IMR-90 (cell line): ENCODE data around the gene FAM168B. TPM values are rescaled to one million over a fixed set of nuclear protein-coding genes. Genes with fewer than 3 reads are reported as not detected.

ENCODE experiments used
- ATAC-seq: fragments of 200-7000 bp; cut with Tn5 transposase; 2 replicates; pipeline ENCODE4 v1.9.1; 2020; ENCODE audit warnings: low read depth, mild to moderate bottlenecking, moderate library complexity
- BruUV-seq: library from RNA; stranded (reverse); fragments of 400-500 nt; replicated peaks from 2 replicates; lab custom pipeline; 2021; lab: Mats Ljungman, UMichigan
- CTCF ChIA-PET: fragments of 300-600 bp; formaldehyde crosslinking; extraction: SDS; loops from one replicate; lab custom pipeline; 2021; ENCODE audit warnings: antibody characterized with exemption; lab: Yijun Ruan, JAX
- POLR2A ChIA-PET: fragments of 300-600 bp; sonication (Branson Sonifier 250); formaldehyde crosslinking; loops from one replicate; lab custom pipeline; 2022; ENCODE audit warnings: antibody characterized with exemption; ENCODE audit not compliant: unreplicated experiment; lab: Charles Lee
- DNase-seq: peaks from one replicate; pipeline ENCODE4 v3.0.0; 2013
- H2AFZ ChIP-seq: replicated peaks from 2 replicates; pipeline ENCODE3; 2013; ENCODE audit warnings: low read length, mild to moderate bottlenecking; ENCODE audit not compliant: poor library complexity
- H2AK5ac ChIP-seq: 2 replicates; pipeline ENCODE4 v1.6.1; 2013; ENCODE audit warnings: low read depth, low read length, inconsistent platforms
- H2AK9ac ChIP-seq: replicated peaks from 2 replicates; pipeline ENCODE3; 2013; ENCODE audit warnings: mild to moderate bottlenecking, low read depth, low read length, moderate library complexity; ENCODE audit not compliant: poor library complexity
- H2BK120ac ChIP-seq: 2 replicates; pipeline ENCODE4 v1.6.1; 2013; ENCODE audit warnings: low read depth, low read length, inconsistent platforms
- H2BK15ac ChIP-seq: 3 replicates; pipeline ENCODE4 v1.6.1; 2013; ENCODE audit warnings: low read depth, low read length, inconsistent platforms
- H2BK20ac ChIP-seq: 2 replicates; pipeline ENCODE4 v1.6.1; 2013; ENCODE audit warnings: low read depth, mild to moderate bottlenecking, inconsistent platforms, low read length, moderate library complexity
- H2BK5ac ChIP-seq: 2 replicates; pipeline ENCODE4 v1.6.1; 2013; ENCODE audit warnings: mild to moderate bottlenecking, low read depth, low read length, inconsistent platforms; ENCODE audit not compliant: poor library complexity, severe bottlenecking
- H3K14ac ChIP-seq: replicated peaks from 2 replicates; pipeline ENCODE4 v1.6.1; 2013; ENCODE audit warnings: low read depth, low read length, inconsistent platforms
- H3K18ac ChIP-seq: 2 replicates; pipeline ENCODE4 v1.6.1; 2013; ENCODE audit warnings: low read depth, low read length, control low read depth
- H3K23ac ChIP-seq: 2 replicates; pipeline ENCODE4 v1.6.1; 2013; ENCODE audit warnings: low read depth, low read length, inconsistent platforms
- H3K27ac ChIP-seq: 2 replicates; pipeline ENCODE4 v1.5.1; 2013; ENCODE audit warnings: mild to moderate bottlenecking, control low read depth, low read length; ENCODE audit not compliant: insufficient read depth
- H3K27me3 ChIP-seq: 2 replicates; pipeline ENCODE4 v1.6.1; 2013; ENCODE audit warnings: low read length; ENCODE audit not compliant: control insufficient read depth, insufficient read depth
- H3K36me3 ChIP-seq: 2 replicates; pipeline ENCODE4 v1.6.1; 2013; ENCODE audit warnings: low read length, mixed read lengths; ENCODE audit not compliant: control insufficient read depth, insufficient read depth
- H3K4ac ChIP-seq: 2 replicates; pipeline ENCODE4 v1.6.1; 2013; ENCODE audit warnings: low read depth, low read length, inconsistent platforms
- H3K4me1 ChIP-seq: 2 replicates; pipeline ENCODE4 v1.6.1; 2013; ENCODE audit warnings: low read length, mixed read lengths; ENCODE audit not compliant: control insufficient read depth, insufficient read depth
- H3K4me2 ChIP-seq: 2 replicates; pipeline ENCODE4 v1.6.1; 2013; ENCODE audit warnings: low read depth, mild to moderate bottlenecking, control low read depth, low read length, moderate library complexity
- H3K4me3 ChIP-seq: 2 replicates; pipeline ENCODE4 v1.5.1; 2013; ENCODE audit warnings: low read depth, mild to moderate bottlenecking, control low read depth, low read length, moderate library complexity; ENCODE audit not compliant: insufficient read depth
- H3K56ac ChIP-seq: 2 replicates; pipeline ENCODE4 v1.6.1; 2013; ENCODE audit warnings: low read length, inconsistent platforms; ENCODE audit not compliant: insufficient read depth; ENCODE audit errors: extremely low read depth
- H3K79me1 ChIP-seq, 2 experiments: 2 replicates each; pipeline ENCODE4 v1.6.1; 2013; ENCODE audit warnings: low read length in 2 of 2, inconsistent platforms in 1 of 2, low read depth in 1 of 2
- H3K9ac ChIP-seq: 2 replicates; pipeline ENCODE4 v1.6.1; 2013; ENCODE audit warnings: low read depth, low read length, control low read depth
- H3K9me1 ChIP-seq: 2 replicates; pipeline ENCODE4 v1.6.1; 2013; ENCODE audit warnings: low read length, inconsistent platforms; ENCODE audit not compliant: insufficient read depth
- H3K9me3 ChIP-seq: 2 replicates; pipeline ENCODE4 v1.6.1; 2013; ENCODE audit warnings: low read length; ENCODE audit not compliant: control insufficient read depth, insufficient read depth
- H4K20me1 ChIP-seq: 2 replicates; pipeline ENCODE4 v1.6.1; 2013; ENCODE audit warnings: low read length, inconsistent platforms; ENCODE audit not compliant: insufficient read depth
- H4K5ac ChIP-seq: 2 replicates; pipeline ENCODE4 v1.6.1; 2013; ENCODE audit warnings: mild to moderate bottlenecking, low read depth, low read length, control low read depth
- H4K8ac ChIP-seq, 2 experiments: 2 replicates each; pipeline ENCODE4 v1.6.1; 2013; ENCODE audit warnings: low read depth in 2 of 2, low read length in 2 of 2, control low read depth in 1 of 2, inconsistent platforms in 1 of 2
- H4K91ac ChIP-seq: 2 replicates; pipeline ENCODE4 v1.6.1; 2013; ENCODE audit warnings: low read depth, low read length, inconsistent platforms; ENCODE audit not compliant: insufficient read depth
- BHLHE40 ChIP-seq: fragments of 150-350 bp; IDR thresholded peaks from 2 replicates; pipeline ENCODE4 v1.6.1; 2016; ENCODE audit warnings: mild to moderate bottlenecking, low read depth, low read length
- WGBS, 2 experiments: methylation state at CpG; one replicate each; pipeline versions ENCODE4 v1.1.5 to v1.1.7; 2013; ENCODE audit warnings: missing lambda C conversion rate in 2 of 2; ENCODE audit not compliant: insufficient read length in 1 of 2; ENCODE audit errors: extremely low coverage in 2 of 2; 5-methylcytosine and 5-hydroxymethylcytosine counted together
- dilution Hi-C: fragments of 300-500 bp; cut with HindIII; formaldehyde crosslinking; loops from one replicate; pipeline ENCODE4 v1.14.3; 2018; ENCODE audit warnings: low sequenced_read_pairs; ENCODE audit not compliant: unreplicated experiment
- in situ Hi-C: fragments of 300-500 bp; cut with MboI; formaldehyde crosslinking; loops from 3 replicates; pipeline ENCODE4 v1.14.3; 2019; ENCODE audit warnings: low sequenced_read_pairs, inconsistent platforms, mixed read lengths
- intact Hi-C: fragments of 100-400 bp; cut with micrococcal nuclease; formaldehyde crosslinking; loops from 2 replicates; pipeline ENCODE4 v1.10.0; 2022
- polyA plus RNA-seq, 3 experiments: library from polyadenylated mRNA; depleted of rRNA; stranded (reverse); fragments of >200 nt; gene quantifications; 2 replicates each; pipeline ENCODE4 v1.2.3, GENCODE V29; 2012; ENCODE audit warnings: low replicate concordance in 1 of 3
- total RNA-seq: library from RNA; depleted of rRNA; stranded (reverse); fragments of >200 nt; gene quantifications from 2 replicates; pipeline ENCODE4 v1.2.3, GENCODE V29; 2012

Gene FAM168B
- total and polyA plus RNA-seq, 2 of the 4 experiments (the other 2 are of a cell fraction): 76.4 to 106 TPM

- no peak overlapping the region for H2AFZ ChIP-seq
- H3K36me3 ChIP-seq: no peaks in the 10 kb centered on the region
- no peak overlapping the region for H2AK9ac ChIP-seq
- no CpG with 5 or more reads among the region's 1 CpG for WGBS, 2 experiments
- H4K8ac ChIP-seq: no peak overlapping the region
- H3K4me1 ChIP-seq: no peaks in the 10 kb centered on the region
- H3K18ac ChIP-seq: no peak overlapping the region
- no peak for TF ChIP-seq BHLHE40
- no peak overlapping the region for H3K14ac ChIP-seq
- H2BK15ac ChIP-seq: no peak overlapping the region
- intact Hi-C loops: no loop called here
- H3K9me3 ChIP-seq: no peaks in the 10 kb centered on the region
- in situ Hi-C loops: no loop called here
- no peak overlapping the region for H3K23ac ChIP-seq
- H4K91ac ChIP-seq: no peak overlapping the region
- ChIA-PET POLR2A (no interaction called here), CTCF (no interaction called here)
- H3K9me1 ChIP-seq: no peaks in the 10 kb centered on the region
- H3K9ac ChIP-seq: no peak overlapping the region
- H2BK20ac ChIP-seq: no peak overlapping the region
- no peak overlapping the region for H2AK5ac ChIP-seq
- no peak overlapping the region for H3K4me3 ChIP-seq
- no peak overlapping the region for H2BK120ac ChIP-seq
- ATAC-seq: no peak
- H3K4me2 ChIP-seq: no peak overlapping the region
- no peak overlapping the region for H4K5ac ChIP-seq
- H4K20me1 ChIP-seq: no peaks in the 10 kb centered on the region
- dilution Hi-C loops: no loop called here
- H2BK5ac ChIP-seq: no peak overlapping the region
- H3K27me3 ChIP-seq: peaks cover 13% of the 10 kb centered on the region
- DNase-seq: no peak
- no peak overlapping the region for H3K4ac ChIP-seq
- no peak overlapping the region for H3K56ac ChIP-seq
- H3K27ac ChIP-seq: no peak overlapping the region
- H3K79me1 ChIP-seq: no peaks in the 10 kb centered on the region
- no TSS peak for BruUV-seq
Measured at GRCh38 chr2:131008967-131009366, 84.3 kb downstream of the FAM168B start.
